H1 (cell line): ENCODE measurements around the gene ELL2. TPM values are rescaled to one million over a fixed set of nuclear protein-coding genes. Genes with fewer than 3 reads are reported as not detected.

Experiments
- CTCF ChIA-PET: fragments of 300-600 bp; sonication (Branson Sonifier 250); formaldehyde crosslinking; loops from one replicate; lab custom pipeline; 2021; ENCODE audit not compliant: partially characterized antibody; lab: Charles Lee
- POLR2A ChIA-PET: fragments of 300-600 bp; sonication (Branson Sonifier 250); formaldehyde crosslinking; loops from one replicate; lab custom pipeline; 2021; ENCODE audit warnings: inconsistent platforms; ENCODE audit not compliant: partially characterized antibody; lab: Charles Lee
- DNase-seq, 2 experiments: peaks; one replicate each; pipeline versions ENCODE4 v3.0.0 to v3.0.0-alpha.2; 2010 to 2022; ENCODE audit warnings: low spot score in 2 of 2, low read depth in 1 of 2, mixed read lengths in 1 of 2
- FAIRE-seq: peaks from 2 replicates; lab custom pipeline; 2011; peaks lifted over from hg19 to GRCh38; lab: Jason Lieb, UNC
- H2AFZ ChIP-seq: 2 replicates; pipeline ENCODE4 v1.8.1; 2012; ENCODE audit warnings: low read length, inconsistent platforms
- H2AK5ac ChIP-seq: 2 replicates; pipeline ENCODE4 v1.6.1; 2013; ENCODE audit warnings: low read depth, low read length
- H2BK120ac ChIP-seq: replicated peaks from 2 replicates; pipeline ENCODE3; 2013; ENCODE audit warnings: low read depth, low read length, inconsistent platforms
- H2BK12ac ChIP-seq: 2 replicates; pipeline ENCODE4 v1.6.1; 2013; ENCODE audit warnings: low read depth, low read length
- H2BK15ac ChIP-seq: 2 replicates; pipeline ENCODE4 v1.6.1; 2013; ENCODE audit warnings: low read length
- H2BK20ac ChIP-seq: 2 replicates; pipeline ENCODE4 v1.6.1; 2013; ENCODE audit warnings: low read length
- H2BK5ac ChIP-seq: 2 replicates; pipeline ENCODE4 v1.6.1; 2013; ENCODE audit warnings: low read depth, low read length
- H3K14ac ChIP-seq: 2 replicates; pipeline ENCODE4 v1.6.1; 2013; ENCODE audit warnings: inconsistent platforms; ENCODE audit not compliant: insufficient read length
- H3K18ac ChIP-seq: 2 replicates; pipeline ENCODE4 v1.6.1; 2013; ENCODE audit warnings: low read length; ENCODE audit errors: extremely low read depth
- H3K23ac ChIP-seq: 2 replicates; pipeline ENCODE4 v1.6.1; 2013; ENCODE audit warnings: inconsistent platforms; ENCODE audit not compliant: insufficient read length
- H3K23me2 ChIP-seq: 2 replicates; pipeline ENCODE4 v1.6.1; 2013; ENCODE audit warnings: low read depth, low read length
- H3K27ac ChIP-seq: 2 replicates; pipeline ENCODE4 v1.6.1; 2011; ENCODE audit warnings: low read depth, low read length, inconsistent platforms
- H3K27me3 ChIP-seq, 4 experiments: replicated peaks in 1 of 4; 1 replicate in 1 of 4; 2 replicates in 3 of 4; pipeline versions ENCODE4 v1.6.1 to v1.8.1; 2011 to 2013; ENCODE audit warnings: low read length in 3 of 4, mild to moderate bottlenecking in 3 of 4, inconsistent platforms in 2 of 4, mixed read lengths in 2 of 4, moderate library complexity in 1 of 4; ENCODE audit not compliant: control insufficient read depth in 3 of 4, insufficient read depth in 3 of 4; ENCODE audit errors: extremely low read depth in 1 of 4
- H3K36me3 ChIP-seq, 4 experiments: 2 replicates each; pipeline versions ENCODE4 v1.6.1 to v1.8.1; 2011 to 2013; ENCODE audit warnings: mild to moderate bottlenecking in 4 of 4, low read length in 3 of 4, moderate library complexity in 2 of 4, control low read depth in 1 of 4, inconsistent platforms in 1 of 4; ENCODE audit not compliant: insufficient read depth in 4 of 4, control insufficient read depth in 2 of 4
- H3K4ac ChIP-seq: replicated peaks from 2 replicates; pipeline ENCODE3; 2013; ENCODE audit warnings: low read length, low read depth, mixed read lengths, inconsistent platforms; ENCODE audit not compliant: insufficient read length
- H3K4me1 ChIP-seq, 4 experiments: replicated peaks in 1 of 4; 1 replicate in 1 of 4; 2 replicates in 3 of 4; pipeline versions ENCODE4 v1.6.1 to v1.8.1; 2011 to 2013; ENCODE audit warnings: low read length in 3 of 4, inconsistent platforms in 2 of 4, mixed read lengths in 1 of 4; ENCODE audit not compliant: insufficient read depth in 4 of 4, control insufficient read depth in 3 of 4
- H3K4me2 ChIP-seq, 2 experiments: 2 replicates each; pipeline versions ENCODE4 v1.6.1 to v1.8.1; 2011 to 2013; ENCODE audit warnings: low read depth in 2 of 2, low read length in 2 of 2, control low read depth in 1 of 2, inconsistent platforms in 1 of 2, mild to moderate bottlenecking in 1 of 2; ENCODE audit not compliant: insufficient read depth in 1 of 2
- H3K4me3 ChIP-seq, 4 experiments: fragments of 200-600, 300-600 bp in 1 of 4; sonication (generic), shearing (Covaris generic), sonication (Bioruptor Twin) in 1 of 4; 2 replicates each; pipeline versions ENCODE4 v1.5.1 to v1.8.1; 2011 to 2016; ENCODE audit warnings: low read length in 4 of 4, low read depth in 3 of 4, control low read depth in 2 of 4, inconsistent platforms in 2 of 4, mild to moderate bottlenecking in 2 of 4, mixed read lengths in 1 of 4, moderate library complexity in 1 of 4; ENCODE audit not compliant: insufficient read depth in 2 of 4; ENCODE audit errors: extremely low read depth in 1 of 4
- H3K56ac ChIP-seq: replicated peaks from 2 replicates; pipeline ENCODE3; 2013; ENCODE audit warnings: low read depth, mild to moderate bottlenecking, mixed read lengths, low read length, inconsistent platforms; ENCODE audit not compliant: insufficient read length
- H3K79me1 ChIP-seq: 2 replicates; pipeline ENCODE4 v1.6.1; 2013; ENCODE audit warnings: low read depth, low read length, control low read depth
- H3K79me2 ChIP-seq, 2 experiments: 2 replicates each; pipeline versions ENCODE4 v1.6.1 to v1.8.1; 2012 to 2013; ENCODE audit warnings: low read length in 2 of 2, mild to moderate bottlenecking in 2 of 2, inconsistent platforms in 1 of 2; ENCODE audit not compliant: insufficient read depth in 2 of 2, control insufficient read depth in 1 of 2
- H3K9ac ChIP-seq, 4 experiments: replicated peaks in 1 of 4; 1 replicate in 1 of 4; 2 replicates in 3 of 4; pipeline versions ENCODE4 v1.6.1 to v1.8.1; 2011 to 2013; ENCODE audit warnings: low read depth in 3 of 4, low read length in 3 of 4, control low read depth in 2 of 4, mild to moderate bottlenecking in 2 of 4, moderate library complexity in 2 of 4, inconsistent platforms in 1 of 4; ENCODE audit errors: extremely low read depth in 1 of 4
- H3K9me3 ChIP-seq, 2 experiments: 2 replicates each; pipeline versions ENCODE4 v1.6.1 to v1.8.1; 2012 to 2013; ENCODE audit warnings: mild to moderate bottlenecking in 2 of 2, moderate library complexity in 2 of 2, control low read depth in 1 of 2, inconsistent platforms in 1 of 2, low read depth in 1 of 2, low read length in 1 of 2, mixed read lengths in 1 of 2; ENCODE audit not compliant: insufficient read depth in 2 of 2
- H4K20me1 ChIP-seq, 2 experiments: replicated peaks in 1 of 2; 2 replicates each; pipeline versions ENCODE3 to v1.8.1; 2011 to 2013; ENCODE audit warnings: inconsistent platforms in 2 of 2, low read length in 2 of 2, mild to moderate bottlenecking in 1 of 2; ENCODE audit not compliant: insufficient read depth in 2 of 2, control insufficient read depth in 1 of 2
- H4K5ac ChIP-seq: 2 replicates; pipeline ENCODE4 v1.6.1; 2013; ENCODE audit warnings: low read length, low read depth, mixed read lengths, inconsistent platforms; ENCODE audit not compliant: insufficient read length
- H4K8ac ChIP-seq: 2 replicates; pipeline ENCODE4 v1.8.0; 2013; ENCODE audit warnings: mild to moderate bottlenecking, moderate library complexity, low read length, inconsistent platforms; ENCODE audit not compliant: insufficient read depth; ENCODE audit errors: extremely low read depth
- H4K91ac ChIP-seq: replicated peaks from 2 replicates; pipeline ENCODE3; 2013; ENCODE audit warnings: low read length, mixed read lengths, inconsistent platforms; ENCODE audit not compliant: insufficient read length
- ATF3 ChIP-seq: IDR thresholded peaks from 2 replicates; pipeline ENCODE4 v1.6.1; 2011; ENCODE audit warnings: low read depth, mild to moderate bottlenecking, low read length; ENCODE audit not compliant: insufficient read depth
- BACH1 ChIP-seq: IDR thresholded peaks from 2 replicates; pipeline ENCODE4 v1.6.1; 2012; ENCODE audit warnings: low read length, improper control_type of control experiment
- CHD2 ChIP-seq: IDR thresholded peaks from 2 replicates; pipeline ENCODE4 v1.6.1; 2012; ENCODE audit warnings: low read length, improper control_type of control experiment
- EGR1 ChIP-seq: IDR thresholded peaks from 2 replicates; pipeline ENCODE4 v1.6.1; 2011; ENCODE audit warnings: low read depth, low read length, borderline replicate concordance
- EZH2 ChIP-seq: fragments of 200-600 bp; sonication (generic); IDR thresholded peaks from 2 replicates; pipeline ENCODE4 v1.7.1; 2012; ENCODE audit warnings: low read depth, mild to moderate bottlenecking, moderate library complexity, low read length, inconsistent platforms; ENCODE audit not compliant: severe bottlenecking
- FOSL1 ChIP-seq: IDR thresholded peaks from 2 replicates; pipeline ENCODE4 v1.6.1; 2011; ENCODE audit warnings: mild to moderate bottlenecking, low read depth, low read length, moderate library complexity; ENCODE audit not compliant: insufficient read depth
- KDM1A ChIP-seq: fragments of 200-600, 300-600 bp; sonication (generic); IDR thresholded peaks from 2 replicates; pipeline ENCODE4 v1.7.1; 2016; ENCODE audit warnings: mild to moderate bottlenecking, low read length, borderline replicate concordance
- MAFK ChIP-seq: IDR thresholded peaks from 2 replicates; pipeline ENCODE4 v1.6.1; 2012; ENCODE audit warnings: low read depth, mild to moderate bottlenecking, improper control_type of control experiment, low read length
- RAD21 ChIP-seq, 2 experiments: IDR thresholded peaks in 1 of 2; conservative IDR thresholded peaks in 1 of 2; 2 replicates each; pipeline ENCODE4 v1.6.1; 2011; ENCODE audit warnings: low read depth in 2 of 2, low read length in 2 of 2, improper control_type of control experiment in 1 of 2, inconsistent platforms in 1 of 2, mild to moderate bottlenecking in 1 of 2, moderate library complexity in 1 of 2
- SP2 ChIP-seq: IDR thresholded peaks from 2 replicates; pipeline ENCODE4 v1.6.1; 2012; ENCODE audit warnings: mild to moderate bottlenecking, low read length, inconsistent platforms
- USF2 ChIP-seq: IDR thresholded peaks from 2 replicates; pipeline ENCODE4 v1.6.1; 2011; ENCODE audit warnings: low read length, improper control_type of control experiment
- WGBS, 2 experiments: shearing (Covaris generic) in 1 of 2; methylation state at CpG; one replicate each; pipeline versions ENCODE4 v1.1.6 to v1.1.7; 2013 to 2015; ENCODE audit warnings: low lambda C conversion rate in 2 of 2, mixed read lengths in 2 of 2, inconsistent platforms in 1 of 2, low coverage in 1 of 2, missing lambda C conversion rate in 1 of 2; ENCODE audit not compliant: insufficient replicate concordance in 2 of 2, insufficient coverage in 1 of 2, insufficient read length in 1 of 2; ENCODE audit errors: extremely low coverage in 1 of 2, missing lambda C conversion rate in 1 of 2; 5-methylcytosine and 5-hydroxymethylcytosine counted together
- polyA plus RNA-seq, 7 experiments: library from polyadenylated mRNA; depleted of rRNA in 3 of 7; stranded (reverse) in 5 of 7; unstranded in 2 of 7; fragments of >200 nt in 5 of 7; fragments of 200-250 nt in 2 of 7; gene quantifications; 1 replicate in 5 of 7; 2 replicates in 1 of 7; 4 replicates in 1 of 7; pipeline versions ENCODE4 v1.2.1 to v1.2.3, GENCODE V29; 2011 to 2013; ENCODE audit warnings: missing spikeins in 2 of 7, mixed read lengths in 2 of 7
- total RNA-seq: library from RNA; stranded (reverse); fragmentation: NEBNext Ultra II Directional; extraction: Animal tissue kit (Norgen Biotek cat#: 25700); gene quantifications from 2 replicates; pipeline ENCODE4 v1.2.1, GENCODE V29; 2021

ELL2 gene
- total and polyA plus RNA-seq, 2 of the 8 experiments (the other 6 are each of a cell fraction or from before 2014, with no cell fraction given) = 6.3 to 29.4 TPM

DNA sequence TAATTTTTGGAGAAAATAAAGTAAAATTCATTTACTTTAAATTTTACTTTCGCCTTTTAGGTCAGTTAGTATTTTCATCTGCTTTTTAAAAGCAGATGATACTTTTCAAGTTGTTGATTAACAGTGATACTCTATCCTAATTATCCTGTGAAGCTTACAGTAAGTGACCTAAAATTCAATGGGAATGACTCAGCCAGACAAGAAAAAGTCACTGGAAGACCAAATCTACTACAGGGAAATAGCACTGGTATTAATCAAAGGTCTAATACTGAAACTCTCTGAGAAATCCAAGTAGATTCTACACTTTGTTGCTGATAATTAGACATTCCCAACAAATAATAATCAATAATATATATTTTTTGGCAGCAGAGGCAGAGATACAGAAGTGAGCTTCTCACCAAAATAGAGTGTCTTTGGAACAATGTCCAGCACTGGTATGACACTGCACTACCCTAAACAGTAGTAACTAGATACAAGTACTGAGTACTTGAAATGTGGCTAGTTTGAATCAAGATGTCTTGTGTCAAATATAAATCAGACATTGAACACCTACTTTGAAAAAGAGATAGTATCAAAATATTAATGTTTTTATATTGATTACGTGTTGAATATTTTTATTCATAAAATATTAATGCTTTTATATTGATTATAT, 22.8 kb upstream of the ELL2 start:
- no peak overlapping the region for H3K4me3 ChIP-seq
- CTCF ChIA-PET = interaction anchor here (0.9 to 1.7 kb wide), 3 partner anchors 32 to 353 kb away, joined by 3 to 4 read pairs (median 3); no protein-coding TSS in a partner anchor
- H2BK120ac ChIP-seq = no peak overlapping the region
- H3K23ac ChIP-seq = no peak overlapping the region
- no peaks in the 10 kb centered on the region for H3K27me3 ChIP-seq
- H3K18ac ChIP-seq = no peak overlapping the region
- POLR2A ChIA-PET = interaction anchor here (1.2 kb wide), 1 partner anchor 22 kb away, joined by 5 read pairs; no protein-coding TSS in a partner anchor
- no peak overlapping the region for H2BK15ac ChIP-seq
- WGBS, 2 experiments = 84% methylated on average over 2 of the region's 2 CpGs; no CpG with 5 or more reads in 1 of the 2 experiments
- H3K23me2 ChIP-seq = no peaks in the 10 kb centered on the region
- no peak overlapping the region for H2AK5ac ChIP-seq
- no peak overlapping the region for H3K9ac ChIP-seq
- no peaks in the 10 kb centered on the region for H3K79me2 ChIP-seq
- DNase-seq = no peak
- H4K5ac ChIP-seq = no peak overlapping the region
- H4K8ac ChIP-seq = no peak overlapping the region
- no peak overlapping the region for H3K4ac ChIP-seq
- no peak overlapping the region for H4K91ac ChIP-seq
- FAIRE-seq = no peak
- H3K36me3 ChIP-seq = no peaks in the 10 kb centered on the region
- no peaks in the 10 kb centered on the region for H3K4me1 ChIP-seq
- H3K56ac ChIP-seq = no peak overlapping the region
- no peaks in the 10 kb centered on the region for H3K9me3 ChIP-seq
- no peak overlapping the region for H3K27ac ChIP-seq
- H3K4me2 ChIP-seq = no peak overlapping the region
- H3K14ac ChIP-seq = no peak overlapping the region
- H3K79me1 ChIP-seq = no peaks in the 10 kb centered on the region
- H2BK5ac ChIP-seq = no peak overlapping the region
- H2BK20ac ChIP-seq = no peak overlapping the region
- H4K20me1 ChIP-seq = no peaks in the 10 kb centered on the region
- no peak overlapping the region for H2BK12ac ChIP-seq
- H2AFZ ChIP-seq = no peak overlapping the region
- TF ChIP-seq FOSL1 (no peak), ATF3 (no peak), USF2 (no peak), EGR1 (no peak), BACH1 (no peak), RAD21 (IDR thresholded peaks at IDR 0.05 in 1 of 2, conservative IDR thresholded peaks at IDR 0.05 in 1 of 2; ENCODE audit: low read depth in 2 of 2, low read length in 2 of 2) (no peak), KDM1A (no peak), MAFK (no peak), CHD2 (no peak), SP2 (no peak), EZH2 (no peak)
